NCI-H1417 (cell line): Measurements from ENCODE around the gene COL5A1.

ENCODE experiments used
- DNase-seq, 3 experiments: peaks; one replicate each; lab custom pipeline; 2025; lab: John Stamatoyannopoulos, UW

COL5A1 gene

DNA sequence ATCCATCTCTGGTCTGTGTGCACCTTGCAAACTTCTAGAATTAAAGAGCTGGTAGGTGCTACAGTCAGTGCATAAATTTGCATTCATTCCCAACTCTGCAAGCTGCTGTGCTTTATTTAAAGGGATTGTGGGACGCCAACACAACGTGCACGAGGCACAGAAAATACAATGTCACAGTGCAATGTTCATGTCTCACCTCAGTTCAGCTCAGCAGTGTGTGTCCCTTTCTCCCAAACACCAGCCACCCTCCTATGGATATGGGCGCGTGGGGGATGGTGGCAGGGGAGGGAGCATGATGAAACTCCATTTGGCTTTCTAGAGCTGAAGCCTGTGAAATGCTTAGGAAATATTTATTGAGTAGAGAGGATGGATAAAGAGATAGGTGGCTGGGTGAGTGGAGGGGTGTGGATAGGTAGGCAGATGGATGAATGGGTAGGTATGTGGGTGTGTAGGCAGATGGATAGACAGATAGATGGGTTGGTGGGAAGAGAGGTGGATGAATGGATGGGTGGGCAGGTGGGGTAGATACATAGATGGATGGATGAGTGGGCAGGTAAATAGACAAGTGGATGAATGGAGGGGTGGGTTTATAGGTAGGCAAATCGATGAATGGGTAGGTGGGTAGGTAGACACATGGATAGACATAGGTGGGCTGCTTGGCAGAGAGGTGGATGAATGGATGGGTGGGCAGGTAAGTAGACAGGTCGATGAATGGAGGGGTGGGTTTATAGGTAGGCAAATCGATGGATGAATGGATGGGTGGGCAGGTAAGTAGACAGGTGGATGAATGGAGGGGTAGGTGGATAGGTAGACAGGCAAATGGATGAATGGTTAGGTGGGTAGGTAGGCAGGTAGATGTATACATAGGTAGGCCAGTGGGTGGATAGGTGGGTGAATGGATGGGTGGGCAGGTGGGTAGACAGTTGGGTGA lies 146.3 kb downstream of the COL5A1 start:
- no peak for DNase-seq

DNA sequence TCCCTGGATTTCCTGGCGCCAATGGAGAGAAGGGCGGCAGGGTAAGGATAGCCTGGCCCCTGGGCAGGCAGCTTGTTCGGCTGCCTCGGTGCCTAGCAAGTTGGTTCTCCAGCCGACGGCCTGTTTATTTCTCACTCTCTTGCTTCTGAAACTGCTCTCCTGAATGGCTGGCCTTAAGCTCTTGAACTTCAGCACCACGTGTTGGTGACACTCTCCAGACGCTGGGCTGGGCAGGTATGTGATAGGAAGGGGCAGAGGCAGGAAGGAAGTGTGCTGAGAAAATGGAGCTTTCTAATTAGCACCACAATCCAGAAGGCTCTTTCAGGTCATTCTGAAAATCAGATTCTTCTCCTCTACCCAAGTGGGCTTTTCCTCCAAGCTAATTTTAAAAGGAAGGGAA lies 147.6 kb downstream of the COL5A1 start:
- no peak for DNase-seq

DNA sequence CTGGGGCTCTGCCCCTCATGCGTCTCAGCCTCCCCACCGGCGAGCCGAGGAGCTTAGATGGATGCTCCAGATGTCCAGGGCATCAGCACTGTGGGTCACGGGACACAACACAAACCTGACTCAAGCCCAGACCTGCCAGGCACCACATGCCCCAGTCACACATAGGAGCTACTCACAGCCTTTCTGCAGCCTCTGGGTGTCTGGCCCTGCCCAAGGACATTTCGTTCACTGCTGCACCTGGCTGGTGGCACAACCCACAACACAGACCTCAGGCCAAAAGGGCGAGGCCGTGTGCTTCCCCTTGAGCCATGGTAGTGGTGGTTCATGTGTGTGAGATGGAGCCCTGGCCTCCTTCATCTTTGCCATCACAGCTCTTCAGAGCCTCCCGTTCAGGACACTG lies 149.4 kb downstream of the COL5A1 start:
- DNase-seq: no peak

DNA sequence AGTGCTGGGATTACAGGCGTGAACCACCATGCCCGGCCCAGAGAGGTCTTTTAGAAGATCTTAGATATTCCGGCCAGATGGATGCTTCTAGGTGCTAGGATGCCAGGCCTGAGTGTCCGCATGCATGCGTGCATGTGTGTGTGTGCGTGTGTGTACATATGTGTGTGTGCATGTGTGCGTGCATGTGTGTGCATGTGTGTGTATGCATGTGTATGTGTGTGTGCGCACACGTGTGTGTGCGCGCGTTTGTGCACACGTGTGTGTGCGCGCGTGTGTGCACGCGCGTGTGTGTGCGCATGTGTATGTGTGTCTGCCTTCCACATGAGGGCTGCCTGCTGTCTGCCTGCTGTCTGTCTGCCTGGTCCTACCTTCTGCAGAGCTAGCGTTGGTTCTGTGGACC lies 151.0 kb downstream of the COL5A1 start:
- DNase-seq: no peak

DNA sequence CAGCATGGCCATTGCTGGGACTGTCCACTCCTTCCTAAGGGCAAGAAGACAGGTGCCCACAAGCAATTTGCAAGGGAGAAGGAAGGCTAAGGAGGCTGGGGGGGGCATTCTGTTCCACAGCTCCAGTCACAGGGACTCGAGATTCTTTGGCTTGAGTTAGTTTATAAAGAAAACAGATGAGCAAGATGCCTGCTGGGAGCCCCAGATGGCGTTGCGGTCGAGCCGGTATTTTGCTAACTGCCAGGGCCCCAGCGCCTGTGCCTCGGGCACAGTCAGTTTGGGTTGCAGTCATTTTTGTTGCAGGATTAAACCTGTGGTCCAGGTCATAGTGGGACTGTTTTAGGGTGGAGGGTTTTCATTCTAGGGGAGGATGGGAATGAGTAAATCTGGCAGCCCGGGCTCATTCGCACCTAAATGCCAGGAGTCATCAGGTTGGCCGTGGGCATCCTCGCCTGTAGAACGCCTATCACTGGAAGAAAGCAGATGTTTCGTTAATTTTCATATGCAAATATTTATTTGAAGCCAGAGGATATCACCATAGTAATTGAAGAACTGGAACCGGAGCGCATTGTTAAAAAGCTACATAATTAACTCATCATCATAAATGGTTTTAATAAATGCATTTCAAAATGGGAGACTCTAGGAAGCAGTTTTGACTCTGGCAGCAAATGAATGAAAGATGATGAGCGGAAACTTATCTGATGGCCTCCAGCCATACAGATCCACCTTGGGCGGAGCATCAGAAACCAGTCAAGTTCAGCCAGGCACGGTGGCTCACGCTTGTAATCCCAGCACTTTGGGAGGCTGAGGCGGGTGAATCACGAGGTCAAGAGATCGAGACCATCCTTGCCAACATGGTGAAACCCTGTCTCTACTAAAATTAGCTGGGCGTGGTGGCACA lies 151.9 kb downstream of the COL5A1 start:
- no peak for DNase-seq

DNA sequence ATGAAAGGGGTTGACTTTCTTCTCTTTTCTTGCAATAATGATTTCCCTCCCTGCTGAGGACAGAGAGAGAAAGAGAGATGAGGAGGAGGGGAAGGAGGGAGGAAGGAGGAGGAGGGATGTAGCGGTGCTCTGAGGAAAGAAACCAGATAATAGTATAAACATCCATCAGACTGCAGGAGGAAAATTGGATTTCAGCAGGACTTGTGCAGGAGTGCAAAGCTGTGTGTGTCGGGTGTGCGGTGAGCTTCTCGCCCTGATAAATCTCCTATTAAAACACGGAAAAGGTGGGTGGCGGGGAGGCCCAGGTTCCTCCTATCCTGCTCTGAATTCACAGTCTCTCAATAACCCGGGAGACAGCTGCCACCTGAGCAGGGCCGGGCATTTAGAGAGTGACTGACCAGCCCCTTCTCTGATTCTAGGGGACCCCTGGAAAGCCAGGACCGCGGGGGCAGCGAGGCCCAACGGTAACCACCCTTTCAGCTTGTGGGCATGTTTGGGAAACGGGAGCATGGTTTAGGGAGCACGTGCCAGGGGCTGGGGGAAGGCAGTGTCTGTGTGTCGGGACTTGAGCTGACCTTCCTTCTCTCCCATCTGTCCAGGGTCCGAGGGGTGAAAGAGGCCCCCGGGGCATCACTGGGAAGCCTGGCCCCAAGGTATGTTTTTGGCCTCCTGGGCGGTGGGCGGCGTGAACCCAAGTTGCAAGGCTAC lies 153.2 kb downstream of the COL5A1 start:
- DNase-seq: no peak

DNA sequence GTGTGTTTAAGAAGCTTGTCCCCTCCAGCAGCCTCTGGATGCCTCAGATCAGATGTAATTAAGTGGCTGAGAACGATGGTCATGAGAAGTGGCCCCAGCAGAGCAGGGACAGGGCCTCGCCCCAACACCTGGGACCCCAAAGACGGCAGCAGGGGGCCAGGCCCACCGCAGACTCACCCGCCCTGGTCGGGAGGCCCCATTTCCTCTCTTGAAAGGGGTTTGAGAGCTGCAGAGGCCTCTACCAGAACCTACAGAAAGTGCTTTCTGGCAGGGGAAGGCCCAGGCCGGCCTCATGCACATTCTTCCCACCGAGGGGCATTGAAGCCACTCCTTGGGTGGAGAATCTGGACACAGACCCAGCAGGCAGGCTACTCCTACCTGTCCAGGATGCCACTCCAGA lies 153.8 kb downstream of the COL5A1 start:
- DNase-seq: no peak

DNA sequence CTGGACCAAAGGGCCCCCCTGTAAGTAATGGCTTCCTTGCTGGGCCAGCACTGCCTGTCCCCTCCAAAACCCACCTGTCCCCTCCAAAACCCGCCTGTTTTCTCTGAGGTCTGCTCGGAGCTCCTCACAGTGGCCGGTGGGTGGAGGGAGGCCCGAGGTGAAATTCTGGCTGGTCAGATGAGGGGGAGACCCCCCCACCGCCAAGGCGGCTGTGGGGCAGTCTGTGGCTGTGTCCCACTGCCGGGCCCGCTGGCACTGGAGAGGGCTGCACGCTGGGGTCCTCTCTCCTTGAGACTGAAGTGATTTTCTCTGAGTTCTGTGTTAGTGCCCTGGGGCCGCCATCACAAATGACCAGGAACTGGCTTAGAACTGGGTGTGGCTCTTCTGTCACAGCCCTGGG lies 155.3 kb downstream of the COL5A1 start:
- DNase-seq: no peak

DNA sequence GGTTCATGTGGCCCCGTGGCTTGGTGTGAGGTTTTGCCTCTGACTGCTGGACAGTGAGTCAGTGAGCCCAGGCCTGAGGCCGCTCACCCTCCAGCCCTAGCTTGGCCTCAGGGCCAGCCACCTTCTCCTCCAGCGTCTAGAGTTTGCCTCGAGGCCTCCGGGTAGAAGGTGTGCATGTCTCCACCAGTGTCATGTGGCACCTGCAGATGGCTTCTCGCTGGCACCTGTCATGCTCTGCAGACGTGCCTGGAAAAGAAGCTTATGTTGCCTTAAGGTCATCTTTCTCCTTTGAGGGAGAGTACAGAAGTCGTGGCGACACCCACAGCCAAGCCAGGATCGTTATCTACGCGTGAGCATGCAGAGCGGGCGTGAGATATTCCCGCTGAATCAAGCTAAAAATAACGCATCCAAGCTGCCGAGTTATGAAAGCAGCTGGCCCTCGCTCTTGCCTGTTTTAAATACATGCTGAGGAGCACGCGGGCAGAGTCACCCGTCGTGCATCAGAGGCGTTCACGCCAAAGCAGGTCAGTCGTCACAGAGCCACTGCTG lies 159.3 kb downstream of the COL5A1 start:
- DNase-seq: no peak

DNA sequence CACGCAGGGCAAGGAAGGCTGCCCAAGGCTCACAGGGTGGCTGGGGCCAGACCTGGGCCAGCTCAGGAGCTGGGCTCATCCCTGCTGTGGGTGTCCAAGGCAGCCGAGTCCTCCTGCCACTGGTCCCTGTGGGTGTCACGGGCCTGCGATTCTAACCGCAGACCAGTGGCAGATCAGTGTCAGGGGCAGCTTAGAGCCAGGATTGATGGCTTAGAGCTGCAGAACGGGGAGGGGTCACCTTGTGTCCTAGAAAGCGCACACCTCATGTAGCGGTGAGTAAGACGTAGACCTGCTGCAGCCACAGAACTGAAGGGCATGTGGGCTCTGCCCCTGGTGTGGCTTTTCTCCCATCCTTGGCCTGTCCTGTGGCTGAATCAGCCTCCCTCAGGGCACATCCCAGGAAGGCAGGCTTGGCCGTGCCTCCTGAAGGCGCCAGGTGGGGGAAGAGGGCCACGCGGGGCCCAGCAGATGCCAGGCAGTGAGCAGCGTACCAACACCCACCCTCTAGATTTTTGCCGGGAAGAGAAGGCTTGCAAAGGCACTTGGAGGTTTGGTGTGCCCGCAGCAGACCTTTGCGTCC lies 160.7 kb downstream of the COL5A1 start:
- no peak for DNase-seq

DNA sequence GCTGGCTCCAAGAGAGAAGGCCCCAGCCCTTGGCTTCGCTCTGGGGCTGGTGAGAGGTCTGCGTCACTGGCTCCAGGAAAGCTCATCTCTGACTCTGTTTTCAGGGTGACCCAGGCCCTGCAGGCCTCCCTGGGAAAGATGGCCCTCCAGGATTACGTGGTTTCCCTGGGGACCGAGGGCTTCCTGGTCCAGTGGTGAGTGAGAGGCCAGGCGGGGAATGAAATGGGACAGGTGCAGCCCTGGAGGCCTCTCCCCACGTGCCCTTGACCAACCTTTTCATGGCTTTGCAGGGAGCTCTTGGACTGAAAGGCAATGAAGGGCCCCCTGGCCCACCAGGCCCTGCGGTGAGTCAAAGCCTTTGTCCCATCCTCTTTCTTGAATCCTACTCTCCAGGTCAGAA lies 163.3 kb downstream of the COL5A1 start:
- no peak for DNase-seq

DNA sequence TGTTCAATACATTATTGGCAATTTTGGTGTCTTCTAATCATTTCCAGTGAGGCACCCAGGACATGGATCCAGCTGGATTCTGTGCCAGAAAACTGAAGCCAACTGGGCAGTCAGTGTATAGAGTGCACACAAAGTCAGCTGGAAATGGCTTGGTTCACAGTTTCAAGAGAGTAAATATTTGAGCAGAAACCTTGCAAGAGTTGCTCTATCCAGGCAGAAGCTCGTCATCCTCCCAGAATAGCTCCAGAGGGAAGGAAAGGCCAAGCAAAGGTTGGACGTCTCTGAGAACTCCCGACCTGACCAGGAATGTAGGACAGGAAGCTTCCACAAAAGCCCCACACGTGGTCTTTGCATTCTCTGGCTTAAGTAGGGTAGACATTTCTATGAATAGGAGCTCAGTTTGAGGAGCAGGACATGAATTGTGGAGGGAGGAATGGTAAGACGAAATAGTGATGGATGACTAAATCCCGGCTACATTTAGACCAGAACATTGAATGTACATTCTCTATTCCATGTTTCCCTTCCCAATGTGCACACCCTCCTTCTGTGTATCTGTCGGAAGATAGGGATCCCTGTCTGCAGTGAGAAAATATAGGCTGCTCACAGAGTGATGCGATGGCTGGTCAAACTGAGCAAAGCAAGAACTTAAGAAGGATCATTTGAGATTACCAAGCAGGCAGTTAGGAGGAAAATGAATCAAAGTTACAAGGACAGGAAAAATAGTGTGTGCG lies 166.3 kb downstream of the COL5A1 start:
- DNase-seq: no peak

DNA sequence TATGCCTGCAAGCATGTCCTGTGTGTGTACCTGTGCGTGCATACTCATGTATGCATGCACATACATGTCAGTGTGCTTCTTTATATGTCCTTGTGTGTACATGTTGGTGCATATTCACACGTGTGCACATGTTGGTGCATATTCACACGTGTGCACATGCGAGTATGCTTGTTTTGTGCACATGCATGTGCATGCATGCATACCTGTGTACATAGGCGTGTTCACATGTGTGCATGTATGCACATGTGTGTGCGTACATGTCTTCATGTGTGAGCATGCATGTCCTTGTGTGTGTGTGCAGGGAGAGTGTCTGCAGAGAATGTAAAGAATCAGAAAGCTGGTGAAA lies 166.8 kb downstream of the COL5A1 start:
- no peak for DNase-seq

DNA sequence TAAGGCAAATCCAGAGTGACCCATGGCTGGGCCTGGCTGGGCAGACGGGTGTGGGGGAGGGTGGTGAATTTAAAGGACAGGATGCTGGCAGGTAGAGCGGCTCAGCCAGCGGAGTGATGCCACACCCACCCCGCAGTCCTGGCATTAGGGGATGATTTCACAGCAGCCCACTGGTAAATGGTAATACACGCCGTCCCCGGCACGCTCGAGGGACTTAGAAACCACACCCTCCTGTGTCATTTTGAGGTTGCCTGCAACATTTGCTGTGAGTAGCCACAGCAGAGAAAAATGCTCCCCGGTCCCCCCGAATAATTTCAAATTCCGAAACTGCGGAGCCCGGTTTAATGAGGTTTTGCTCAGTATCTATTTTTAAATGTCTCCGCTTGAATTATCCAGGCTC lies 167.7 kb downstream of the COL5A1 start:
- DNase-seq: no peak

DNA sequence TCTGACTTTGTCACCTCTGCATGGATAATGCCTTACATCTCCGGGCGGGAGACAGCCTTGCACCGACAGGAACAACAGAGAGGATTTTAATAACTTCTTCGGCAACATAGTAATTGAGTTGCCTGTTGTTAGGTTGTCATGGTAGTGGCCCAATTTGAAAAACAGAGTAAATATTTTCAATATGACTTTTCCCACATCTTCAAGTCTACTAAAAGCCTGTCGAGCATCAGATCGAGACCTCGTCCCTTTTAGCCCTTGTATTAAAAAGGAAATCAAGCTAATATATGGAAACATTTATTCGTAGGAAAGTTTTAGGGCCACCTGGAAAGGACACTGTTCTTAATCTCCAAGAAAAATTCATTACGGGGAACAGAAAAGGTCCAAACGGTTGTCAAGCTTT lies 168.2 kb downstream of the COL5A1 start:
- no peak for DNase-seq

DNA sequence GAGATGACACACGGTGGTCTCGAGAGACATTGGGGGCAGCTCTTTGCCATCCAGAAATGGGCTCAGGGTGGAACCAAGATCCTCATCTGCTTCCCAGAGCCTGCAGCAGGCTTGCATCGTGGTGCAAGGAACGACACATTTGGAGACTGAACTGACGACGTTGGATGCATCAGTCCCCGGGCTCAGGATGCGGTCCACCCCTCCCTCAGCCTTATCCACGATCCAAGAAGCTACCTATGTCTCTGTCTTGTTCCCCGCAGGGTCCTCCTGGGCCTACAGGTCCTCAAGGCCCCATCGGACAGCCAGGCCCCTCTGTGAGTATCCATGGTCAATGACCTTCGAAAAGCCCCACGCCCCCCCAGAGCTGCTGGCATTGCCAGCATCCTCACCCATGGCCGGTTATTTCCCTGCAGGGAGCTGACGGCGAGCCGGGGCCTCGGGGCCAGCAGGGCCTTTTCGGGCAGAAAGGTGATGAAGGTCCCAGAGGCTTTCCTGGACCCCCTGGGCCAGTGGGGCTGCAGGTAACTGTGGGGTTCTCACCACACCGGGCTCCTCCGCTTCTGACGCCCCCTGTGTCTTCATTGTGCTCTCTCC lies 169.6 kb downstream of the COL5A1 start:
- DNase-seq: no peak

DNA sequence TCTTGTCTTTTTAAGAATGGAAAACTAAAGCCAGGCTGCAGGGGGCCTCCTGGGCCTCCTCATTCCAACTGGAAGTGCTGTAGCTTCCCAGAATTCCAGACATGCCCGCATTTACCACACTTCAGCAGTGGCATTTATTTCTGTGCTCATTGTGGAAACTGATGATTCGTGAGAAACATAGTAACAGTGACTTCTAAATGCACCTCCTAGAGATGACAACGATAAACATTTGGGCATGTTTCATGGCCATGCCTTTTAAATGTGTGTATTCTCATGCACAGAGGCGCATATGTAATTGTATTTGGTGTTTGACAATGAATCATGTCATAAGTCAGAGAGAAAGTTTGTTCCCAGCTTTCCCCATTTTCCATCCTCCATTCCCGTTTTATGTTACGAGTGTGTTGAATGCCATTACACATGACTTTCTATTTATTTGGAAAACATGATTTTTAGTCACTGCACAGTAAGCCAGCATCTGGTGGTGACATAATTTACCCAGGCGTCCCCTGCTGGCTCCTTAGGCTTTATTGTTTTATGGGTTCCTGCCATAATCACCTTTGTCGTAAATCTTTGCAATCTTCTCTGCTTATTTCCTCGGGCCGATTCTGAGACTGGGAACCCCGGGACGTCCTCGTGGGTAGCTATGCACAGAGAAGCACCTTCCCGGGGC lies 170.2 kb downstream of the COL5A1 start:
- DNase-seq: no peak

DNA sequence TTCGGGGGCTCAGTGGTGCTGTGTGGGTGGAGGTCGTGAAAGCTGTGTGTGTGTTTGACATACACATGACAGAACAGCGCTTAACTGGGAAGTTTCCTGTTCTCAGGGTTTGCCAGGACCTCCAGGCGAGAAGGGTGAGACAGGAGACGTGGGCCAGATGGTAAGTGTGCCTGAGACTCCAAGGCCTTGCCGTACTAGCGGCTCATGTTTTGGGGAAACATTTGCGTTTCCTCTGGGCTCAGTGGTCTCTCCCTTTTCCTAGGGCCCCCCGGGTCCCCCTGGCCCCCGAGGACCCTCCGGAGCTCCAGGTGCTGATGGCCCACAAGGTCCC lies 170.7 kb downstream of the COL5A1 start:
- no peak for DNase-seq

DNA sequence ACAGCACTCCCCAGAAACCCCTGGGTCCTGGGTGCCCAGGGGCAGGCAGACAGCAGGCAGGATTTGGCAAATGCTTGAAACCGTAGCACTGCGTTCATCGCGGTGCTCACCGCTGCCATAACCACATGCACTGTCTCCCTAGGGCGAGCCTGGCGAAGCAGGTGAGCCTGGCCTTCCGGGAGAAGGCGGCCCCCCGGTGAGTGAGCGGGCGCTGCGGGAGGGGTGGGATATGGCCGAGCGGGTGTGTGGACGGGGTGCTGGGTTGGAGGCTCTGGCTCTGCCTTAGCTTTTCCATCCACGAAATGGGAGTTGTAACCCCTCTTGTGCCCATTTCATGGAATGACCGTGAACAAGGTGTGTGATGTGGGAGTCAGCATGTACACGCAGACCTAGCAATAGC lies 172.2 kb downstream of the COL5A1 start:
- DNase-seq: no peak

DNA sequence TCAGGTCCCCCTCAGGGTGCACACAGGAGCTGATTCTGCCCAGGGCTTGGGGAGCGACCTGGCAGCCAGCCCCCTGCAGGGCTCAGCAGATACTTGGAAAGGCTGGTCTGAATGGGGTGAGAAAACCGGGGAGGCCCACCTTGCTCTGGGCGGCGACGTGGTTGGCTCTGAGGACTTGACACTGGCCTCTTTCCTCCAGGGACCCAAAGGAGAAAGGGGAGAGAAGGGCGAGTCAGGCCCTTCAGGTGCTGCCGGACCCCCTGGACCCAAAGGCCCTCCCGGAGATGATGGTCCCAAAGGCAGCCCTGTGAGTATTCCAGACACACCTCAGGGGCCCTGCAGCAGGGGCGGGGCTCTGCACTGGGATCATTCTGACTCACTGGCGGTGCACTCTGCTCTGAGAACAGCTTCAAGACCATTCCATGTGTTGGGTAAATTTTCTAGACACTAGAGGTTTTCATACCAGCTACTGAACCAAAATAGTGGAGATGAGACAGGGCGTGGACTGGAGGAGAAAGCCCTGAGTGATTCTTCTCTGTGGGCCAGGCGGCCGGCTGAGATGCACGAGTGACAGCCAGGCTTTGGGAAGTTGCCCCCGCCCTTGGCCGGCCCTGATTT lies 173.1 kb downstream of the COL5A1 start:
- no peak for DNase-seq
